SK-N-SH (cell line): ENCODE results near the gene OPHN1.

ENCODE experiments used
- CHD2 ChIP-seq: fragments of 150-350 bp; IDR thresholded peaks from 2 replicates; pipeline ENCODE4 v1.6.1; 2018; ENCODE audit warnings: low read length; ENCODE audit not compliant: partially characterized antibody
- CTCF ChIP-seq: fragments of 200-600 bp; sonication (generic); IDR thresholded peaks from 2 replicates; pipeline ENCODE4 v1.6.1; 2017; ENCODE audit warnings: antibody characterized with exemption, mild to moderate bottlenecking, moderate library complexity
- REST ChIP-seq: IDR thresholded peaks from 2 replicates; pipeline ENCODE4 v1.6.1; 2012; ENCODE audit warnings: mild to moderate bottlenecking, low read depth, low read length, moderate library complexity

DNA sequence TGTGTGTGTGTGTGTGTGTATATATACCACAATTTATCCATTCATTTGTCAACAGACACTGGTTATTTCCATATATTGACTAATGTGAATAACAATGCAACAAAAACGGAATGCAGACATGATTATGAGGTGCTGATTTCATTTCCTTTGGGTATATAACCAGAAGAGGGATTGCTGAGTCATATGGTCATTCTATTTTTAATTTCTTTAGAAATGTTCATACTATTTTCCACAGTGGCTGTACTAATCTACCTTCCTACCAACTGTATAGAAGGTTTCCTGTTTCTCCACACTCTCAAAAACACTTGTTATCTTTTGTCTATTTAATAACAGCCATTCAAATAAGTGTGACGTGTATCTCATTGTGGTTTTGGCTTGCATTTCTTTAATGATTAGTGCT lies 269.9 kb downstream of the OPHN1 start:
- no peak for TF ChIP-seq CTCF
- TF ChIP-seq REST = no peak
- no peak for TF ChIP-seq CHD2
